HepG2 (cell line): ENCODE data around the gene PPP2R5C. TPM values are rescaled to one million over a fixed set of nuclear protein-coding genes. Genes with fewer than 3 reads are reported as not detected.

ENCODE experiments used
- DRAP1 ChIP-seq: IDR thresholded peaks from 2 replicates; pipeline ENCODE4 v1.6.1; 2016; ENCODE audit warnings: missing genetic modification reagents, missing compliant biosample characterization
- HOMEZ ChIP-seq: IDR thresholded peaks from 2 replicates; pipeline ENCODE4 v1.6.1; 2016; ENCODE audit warnings: low read depth
- HOXA5 ChIP-seq: sonication (generic); formaldehyde crosslinking; IDR thresholded peaks from 2 replicates; pipeline ENCODE4 v1.4.0; 2020; ENCODE audit warnings: missing genetic modification reagents
- MZF1 ChIP-seq: sonication (generic); formaldehyde crosslinking; IDR thresholded peaks from 2 replicates; pipeline ENCODE4 v1.8.1; 2023; ENCODE audit warnings: mild to moderate bottlenecking, missing genetic modification reagents, borderline replicate concordance
- NPAS2 ChIP-seq: sonication (generic); formaldehyde crosslinking; IDR thresholded peaks from 2 replicates; pipeline ENCODE4 v1.8.0; 2022; ENCODE audit warnings: mild to moderate bottlenecking, missing genetic modification reagents, borderline replicate concordance
- SRSF9 ChIP-seq: fragments of 200-400 bp; formaldehyde crosslinking; IDR thresholded peaks from 2 replicates; pipeline ENCODE4 v1.6.1; 2018; ENCODE audit warnings: borderline replicate concordance, mild to moderate bottlenecking, low read depth, low read length; ENCODE audit not compliant: insufficient read depth, poor library complexity, severe bottlenecking
- ZBTB40 ChIP-seq, 2 experiments: fragments of 450-650 bp in 1 of 2; sonication (generic) in 1 of 2; formaldehyde crosslinking in 1 of 2; IDR thresholded peaks; 2 replicates each; pipeline versions ENCODE4 v1.6.1 to v1.8.0; 2016 to 2022; ENCODE audit warnings: antibody characterized with exemption in 1 of 2, mild to moderate bottlenecking in 1 of 2, missing genetic modification reagents in 1 of 2
- ZNF609 ChIP-seq: sonication (generic); formaldehyde crosslinking; IDR thresholded peaks from 2 replicates; pipeline ENCODE4 v1.4.0; 2020; ENCODE audit warnings: mild to moderate bottlenecking, missing genetic modification reagents, borderline replicate concordance
- ZNF773 ChIP-seq: sonication (generic); formaldehyde crosslinking; IDR thresholded peaks from 2 replicates; pipeline ENCODE4 v1.4.0; 2020; ENCODE audit warnings: missing genetic modification reagents, borderline replicate concordance
- ZNF775 ChIP-seq: sonication (generic); formaldehyde crosslinking; IDR thresholded peaks from 2 replicates; pipeline ENCODE4 v1.4.0; 2020; ENCODE audit warnings: missing genetic modification reagents, mild to moderate bottlenecking, moderate library complexity, borderline replicate concordance
- ZNF782 ChIP-seq: sonication (generic); formaldehyde crosslinking; IDR thresholded peaks from 2 replicates; pipeline ENCODE4 v1.4.0; 2020; ENCODE audit warnings: missing genetic modification reagents, mild to moderate bottlenecking, borderline replicate concordance
- polyA plus RNA-seq, 8 experiments: library from polyadenylated mRNA; depleted of rRNA in 3 of 8; stranded (reverse) in 7 of 8; unstranded in 1 of 8; fragments of >200 nt; fragmentation: Illumina TruSeq in 4 of 8; extraction: Trizol in 4 of 8; gene quantifications; 2 replicates each; pipeline versions ENCODE4 v1.2.1 to v1.2.3, GENCODE V29; 2011 to 2016; ENCODE audit warnings: low read depth in 4 of 8, missing spikeins in 1 of 8, mixed read lengths in 1 of 8; ENCODE audit not compliant: insufficient read depth in 1 of 8
- total RNA-seq, 5 experiments: library from RNA; depleted of rRNA; stranded (reverse); fragments of >200 nt; fragmentation: Illumina TruSeq; extraction: Trizol; gene quantifications; 2 replicates each; pipeline ENCODE4 v1.2.3, GENCODE V29; 2016; ENCODE audit warnings: low read depth in 1 of 5

The PPP2R5C gene
- total and polyA plus RNA-seq, 2 of the 13 experiments (the other 11 are each of a cell fraction or from before 2014, with no cell fraction given): 74.3 to 78.5 TPM

GRCh38 chr14:101760138-101761011 lies 1.1 kb upstream of the PPP2R5C start (continued):
- TF ChIP-seq HOMEZ (CRISPR knock-in tag): no peak
- TF ChIP-seq ZBTB40 (IDR thresholded peaks at IDR 0.05): no peak
- TF ChIP-seq ZBTB40 (CRISPR knock-in tag; IDR thresholded peaks at IDR 0.05): no peak
- TF ChIP-seq MZF1 (CRISPR knock-in tag): no peak
- no peak for TF ChIP-seq NPAS2
- no peak for TF ChIP-seq SRSF9
- TF ChIP-seq ZNF775 (CRISPR knock-in tag): no peak
- TF ChIP-seq ZNF782 (CRISPR knock-in tag): no peak
- peak; percentile 66 for TF ChIP-seq DRAP1 (CRISPR knock-in tag)
- TF ChIP-seq ZNF773 (CRISPR knock-in tag): no peak
- TF ChIP-seq ZNF609 (CRISPR knock-in tag): no peak
- no peak for TF ChIP-seq HOXA5 (CRISPR knock-in tag)
